AG09309 (cell line): Measurements from ENCODE around the gene DNAJA4.

Source experiments
- DNase-seq: peaks from one replicate; pipeline ENCODE4 v3.0.0-alpha.2; 2010; ENCODE audit warnings: low read depth
- H3K4me3 ChIP-seq: 2 replicates; pipeline ENCODE4 v1.5.1; 2011; ENCODE audit warnings: mild to moderate bottlenecking, low read depth, low read length, moderate library complexity; ENCODE audit not compliant: control insufficient read depth
- CTCF ChIP-seq: IDR thresholded peaks from 2 replicates; pipeline ENCODE4 v1.5.1; 2011; ENCODE audit warnings: mild to moderate bottlenecking, low read depth, low read length, inconsistent platforms; ENCODE audit not compliant: insufficient read depth, control insufficient read depth; ENCODE audit errors: missing control alignments

DNAJA4 gene

GRCh38 chr15:78264304-78265136, at the start of gene DNAJA4:
Gene DNAJA4 (plus strand): TSS chr15:78264562. CDS start chr15:78264764, 202 bp downstream.
- DNase-seq: no peak
- peak within 1 kb of the TSS; percentile 49 for H3K4me3 ChIP-seq
- no peak for TF ChIP-seq CTCF

GRCh38 chr15:78216276-78217104, 47.9 kb upstream of the DNAJA4 start:
- no peak for DNase-seq
- no peak overlapping the region for H3K4me3 ChIP-seq
- no peak for TF ChIP-seq CTCF

GRCh38 chr15:78220713-78221112, 43.6 kb upstream of the DNAJA4 start:
- no peak for DNase-seq
- no peak for TF ChIP-seq CTCF
- no peak overlapping the region for H3K4me3 ChIP-seq

GRCh38 chr15:78222745-78223395, 41.5 kb upstream of the DNAJA4 start:
- TF ChIP-seq CTCF: no peak
- no peak overlapping the region for H3K4me3 ChIP-seq
- no peak for DNase-seq

GRCh38 chr15:78223396-78224022, 40.9 kb upstream of the DNAJA4 start:
- H3K4me3 ChIP-seq: no peak overlapping the region
- DNase-seq: no peak
- TF ChIP-seq CTCF: no peak

- no peak for DNase-seq
- no peak overlapping the region for H3K4me3 ChIP-seq
- TF ChIP-seq CTCF: no peak
Observed at GRCh38 chr15:78224023-78224411, 40.3 kb upstream of the DNAJA4 start.
